NCI-H2196 (cell line): Measurements from ENCODE around the gene SEPTIN8.

Experiments
- DNase-seq: peaks from one replicate; lab custom pipeline; 2025; ENCODE audit not compliant: unreplicated experiment; lab: John Stamatoyannopoulos, UW

SEPTIN8 gene

GRCh38 chr5:132718544-132719312 lies 58.3 kb downstream of the SEPTIN8 start:
- no peak for DNase-seq

GRCh38 chr5:132714456-132715307 lies 62.4 kb downstream of the SEPTIN8 start:
- no peak for DNase-seq

- no peak for DNase-seq
These were observed 68.4 kb downstream of the SEPTIN8 start for GRCh38 chr5:132708645-132709044.

- DNase-seq, result no peak
These were observed 72.2 kb downstream of the SEPTIN8 start for GRCh38 chr5:132704875-132705274.
